Esophagus muscularis mucosa (tissue), 3 donors: Measurements from ENCODE around the gene FAM193B.

ENCODE experiments used
- CTCF ChIP-seq, 3 experiments: fragments of 200-600 bp in 2 of 3; fragments of 450-650 bp in 1 of 3; sonication (generic) in 2 of 3; IDR thresholded peaks; one replicate each; pipeline ENCODE4 v1.5.1; 2017 to 2019; ENCODE audit warnings: antibody characterized with exemption in 3 of 3, mild to moderate bottlenecking in 2 of 3, moderate library complexity in 1 of 3
- EP300 ChIP-seq: sonication (generic); formaldehyde crosslinking; IDR thresholded peaks from one replicate; pipeline ENCODE4 v1.6.1; 2017; ENCODE audit warnings: antibody characterized with exemption

- TF ChIP-seq CTCF (IDR thresholded peaks at IDR 0.05) (no peak), EP300 (no peak)
Observed at GRCh38 chr5:177526191-177526590, 28.2 kb downstream of the FAM193B start.
